ENCODE measurements around the gene SMIM44.

SMIM44 gene

GRCh38 chr19:3522421-3523360 lies 39.5 kb upstream of the SMIM44 start:
- no peak overlapping the region for H3K4me3 ChIP-seq (ENCODE audit: low read length)
- DNase-seq (ENCODE audit: low read depth): no peak
- TF ChIP-seq, protein P1, sequence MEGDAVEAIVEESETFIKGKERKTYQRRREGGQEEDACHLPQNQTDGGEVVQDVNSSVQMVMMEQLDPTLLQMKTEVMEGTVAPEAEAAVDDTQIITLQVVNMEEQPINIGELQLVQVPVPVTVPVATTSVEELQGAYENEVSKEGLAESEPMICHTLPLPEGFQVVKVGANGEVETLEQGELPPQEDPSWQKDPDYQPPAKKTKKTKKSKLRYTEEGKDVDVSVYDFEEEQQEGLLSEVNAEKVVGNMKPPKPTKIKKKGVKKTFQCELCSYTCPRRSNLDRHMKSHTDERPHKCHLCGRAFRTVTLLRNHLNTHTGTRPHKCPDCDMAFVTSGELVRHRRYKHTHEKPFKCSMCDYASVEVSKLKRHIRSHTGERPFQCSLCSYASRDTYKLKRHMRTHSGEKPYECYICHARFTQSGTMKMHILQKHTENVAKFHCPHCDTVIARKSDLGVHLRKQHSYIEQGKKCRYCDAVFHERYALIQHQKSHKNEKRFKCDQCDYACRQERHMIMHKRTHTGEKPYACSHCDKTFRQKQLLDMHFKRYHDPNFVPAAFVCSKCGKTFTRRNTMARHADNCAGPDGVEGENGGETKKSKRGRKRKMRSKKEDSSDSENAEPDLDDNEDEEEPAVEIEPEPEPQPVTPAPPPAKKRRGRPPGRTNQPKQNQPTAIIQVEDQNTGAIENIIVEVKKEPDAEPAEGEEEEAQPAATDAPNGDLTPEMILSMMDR (conservative IDR thresholded peaks at IDR 0.05; ENCODE audit: low read length): no peak

DNA sequence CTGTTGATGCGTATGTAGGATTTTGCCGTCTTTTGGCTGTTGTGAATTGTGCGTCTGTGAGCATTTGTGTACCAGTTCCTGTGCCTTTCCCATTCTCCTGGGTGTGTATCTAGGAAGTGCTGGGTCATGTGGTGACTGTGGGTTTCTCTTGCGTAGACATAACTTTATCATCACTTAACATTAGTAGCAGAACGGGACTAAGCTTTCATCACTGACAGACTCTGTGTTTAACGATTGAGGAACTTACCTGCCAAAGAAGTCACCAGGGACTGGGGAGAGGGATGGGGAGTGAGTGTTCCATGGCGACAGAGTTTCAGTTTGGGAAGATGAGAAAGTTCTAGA lies 37.8 kb upstream of the SMIM44 start:
- DNase-seq (ENCODE audit: low read depth): no peak
- TF ChIP-seq, protein P1 (conservative IDR thresholded peaks at IDR 0.05; ENCODE audit: low read length): no peak
- H3K4me3 ChIP-seq (ENCODE audit: low read length): no peak overlapping the region

DNA sequence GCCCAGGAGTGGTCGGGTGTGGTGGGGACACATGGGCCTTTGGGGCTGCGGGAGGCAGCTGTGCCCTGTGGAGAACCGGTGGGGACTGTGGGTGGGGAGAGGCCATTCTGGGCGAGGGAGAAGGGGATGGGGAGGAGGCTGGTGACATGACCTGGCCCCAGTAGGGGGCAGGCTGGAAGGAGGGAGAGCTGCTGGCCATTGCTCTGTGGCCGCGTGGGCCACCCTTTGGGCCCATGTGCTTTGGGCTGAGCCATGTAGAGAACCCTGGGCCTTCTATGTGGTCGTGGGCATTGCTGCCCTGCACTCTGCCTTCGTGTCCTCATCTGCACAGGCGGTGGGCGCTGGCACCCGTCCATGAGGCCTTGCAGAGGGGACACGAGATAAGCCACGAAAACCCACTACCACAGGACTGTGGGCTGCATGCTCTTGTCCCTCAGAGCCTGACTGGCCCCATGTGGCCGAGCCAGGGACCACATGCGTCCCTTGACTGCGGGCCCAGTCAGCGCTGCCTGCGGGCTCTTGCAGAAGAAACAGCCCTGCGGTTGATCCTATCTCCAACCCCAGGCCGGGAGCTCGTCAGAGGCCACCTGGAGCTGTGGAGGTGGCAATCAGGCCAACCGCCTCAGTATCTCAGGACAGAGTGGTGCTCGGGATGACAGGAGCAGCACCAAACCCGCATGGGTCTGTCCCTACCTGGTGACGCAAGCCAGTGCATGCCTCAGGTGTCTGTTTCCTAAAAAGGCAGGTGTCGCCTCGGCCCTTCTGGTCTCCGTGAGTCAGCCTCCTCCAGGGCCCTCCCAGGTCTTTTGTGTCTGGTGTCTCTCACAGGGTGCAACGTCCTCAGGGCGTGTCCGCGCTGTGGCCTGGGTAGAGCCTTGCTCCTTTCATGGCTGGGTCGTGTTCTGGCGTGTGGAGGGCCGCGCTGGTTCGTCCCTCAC lies 37.2 kb upstream of the SMIM44 start:
- TF ChIP-seq, protein P1 (conservative IDR thresholded peaks at IDR 0.05; ENCODE audit: low read length): no peak
- DNase-seq (ENCODE audit: low read depth): no peak
- no peak overlapping the region for H3K4me3 ChIP-seq (ENCODE audit: low read length)

DNA sequence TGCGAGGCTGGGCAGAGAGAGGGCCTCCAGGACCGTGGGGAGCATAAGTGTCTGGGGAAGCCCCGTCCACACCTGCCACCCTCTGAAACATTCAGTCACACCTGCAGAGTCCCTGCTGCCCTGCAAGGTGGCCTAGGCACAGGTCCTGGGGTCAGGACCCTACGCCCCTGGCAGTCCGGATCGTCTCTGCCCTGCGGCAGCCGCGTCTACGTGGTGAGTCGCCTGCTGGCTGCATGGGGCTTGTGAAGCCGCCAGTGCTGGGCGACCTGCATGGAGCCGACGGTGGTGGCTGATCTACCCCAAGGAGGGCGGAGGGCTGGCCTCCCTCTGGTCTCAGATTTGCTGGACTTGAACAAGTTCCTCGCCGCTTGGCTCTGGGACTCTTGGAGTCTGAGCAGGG lies 35.9 kb upstream of the SMIM44 start:
- DNase-seq (ENCODE audit: low read depth): no peak
- H3K4me3 ChIP-seq (ENCODE audit: low read length): no peak overlapping the region
- TF ChIP-seq, protein P1 (conservative IDR thresholded peaks at IDR 0.05; ENCODE audit: low read length): no peak

GRCh38 chr19:3518659-3519058 lies 35.4 kb upstream of the SMIM44 start:
- DNase-seq (ENCODE audit: low read depth): no peak

DNA sequence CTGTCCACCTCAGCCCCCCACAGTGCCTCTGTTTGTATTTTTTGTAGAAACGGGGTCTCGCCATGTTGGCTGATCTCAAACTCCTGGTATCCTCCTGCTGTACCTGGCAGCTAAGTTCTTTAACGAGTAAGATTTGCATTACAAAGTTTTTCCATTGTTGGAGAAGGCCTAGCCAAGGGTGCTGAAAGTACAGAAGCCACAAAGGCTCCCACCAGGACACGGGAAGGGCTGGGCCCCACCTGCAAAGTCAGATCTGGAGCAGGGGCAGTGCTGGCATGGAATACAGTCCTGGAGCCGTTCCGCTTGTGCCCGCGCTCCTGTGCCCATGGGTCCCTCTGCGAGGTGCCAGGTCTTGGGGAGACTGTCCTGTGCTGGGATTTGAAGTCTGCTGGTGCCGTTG lies 35.0 kb upstream of the SMIM44 start:
- TF ChIP-seq, protein P1 (conservative IDR thresholded peaks at IDR 0.05; ENCODE audit: low read length): no peak
- no peak overlapping the region for H3K4me3 ChIP-seq (ENCODE audit: low read length)

More at GRCh38 chr19:3518659-3519058, 35.4 kb upstream of the SMIM44 start:
- no peak overlapping the region for H3K4me3 ChIP-seq (ENCODE audit: low read length)
- TF ChIP-seq, protein P1 (conservative IDR thresholded peaks at IDR 0.05; ENCODE audit: low read length): no peak

More for the DNA sequence above, 35.0 kb upstream of the SMIM44 start:
- no peak for DNase-seq (ENCODE audit: low read depth)
